ENCODE measurements around the gene SEMA6C.

GRCh38 chr1:151134991-151135390 is 11.4 kb downstream of the SEMA6C start:
- TF ChIP-seq CTCF (IDR thresholded peaks at IDR 0.05) (no peak), POLR2A (IDR thresholded peaks at IDR 0.05) (no peak)

All from esophagus squamous epithelium (tissue), 4 donors.